Hepatocyte (in vitro differentiated cells): ENCODE data around the gene MGLL. TPM values are rescaled to one million over a fixed set of nuclear protein-coding genes. Genes with fewer than 3 reads are reported as not detected.
"Not testable (repeated sequence)": the region's sequence is repeated elsewhere in the genome, so short reads cannot be mapped to it uniquely, and the experiment has no call there.

ENCODE experiments used
- DNase-seq: peaks from one replicate; pipeline ENCODE4 v3.0.0-alpha.2; 2016; ENCODE audit warnings: low spot score
- H2AFZ ChIP-seq: fragments of 200-600 bp; sonication (generic); 2 replicates; pipeline ENCODE4 v1.6.0; 2016; ENCODE audit warnings: antibody characterized with exemption, mild to moderate bottlenecking
- H3K27ac ChIP-seq: fragments of 200-600 bp; sonication (generic); 2 replicates; pipeline ENCODE4 v1.5.1; 2016; ENCODE audit warnings: mild to moderate bottlenecking
- H3K27me3 ChIP-seq: fragments of 200-600 bp; sonication (generic); 2 replicates; pipeline ENCODE4 v1.6.1; 2016
- H3K36me3 ChIP-seq: fragments of 200-600 bp; sonication (generic); replicated peaks from 2 replicates; pipeline ENCODE4 v1.5.1; 2016; ENCODE audit warnings: low read depth; ENCODE audit not compliant: insufficient read depth
- H3K4me1 ChIP-seq: fragments of 200-600 bp; sonication (generic); 2 replicates; pipeline ENCODE4 v1.5.1; 2016; ENCODE audit warnings: mild to moderate bottlenecking, moderate library complexity; ENCODE audit not compliant: insufficient read depth
- H3K4me2 ChIP-seq: fragments of 200-600 bp; sonication (generic); 2 replicates; pipeline ENCODE4 v1.6.0; 2016
- H3K4me3 ChIP-seq: fragments of 200-600 bp; sonication (generic); 2 replicates; pipeline ENCODE4 v1.5.1; 2016; ENCODE audit warnings: mild to moderate bottlenecking
- H3K79me2 ChIP-seq: fragments of 200-600 bp; sonication (generic); 2 replicates; pipeline ENCODE4 v1.6.0; 2017; ENCODE audit warnings: mild to moderate bottlenecking
- H3K9me2 ChIP-seq: fragments of 200-600 bp; sonication (generic); replicated peaks from 2 replicates; pipeline ENCODE4 v1.6.0; 2017; ENCODE audit warnings: mild to moderate bottlenecking; ENCODE audit not compliant: insufficient read depth
- H3K9me3 ChIP-seq: fragments of 200-600 bp; sonication (generic); 2 replicates; pipeline ENCODE4 v1.5.1; 2016; ENCODE audit warnings: low read depth, mild to moderate bottlenecking
- H4K20me1 ChIP-seq: fragments of 200-600 bp; sonication (generic); 2 replicates; pipeline ENCODE4 v1.6.0; 2016; ENCODE audit warnings: mild to moderate bottlenecking; ENCODE audit not compliant: insufficient read depth, poor library complexity, severe bottlenecking
- CTCF ChIP-seq: fragments of 200-600 bp; sonication (generic); IDR thresholded peaks from 2 replicates; pipeline ENCODE4 v1.5.1; 2016; ENCODE audit warnings: antibody characterized with exemption, mild to moderate bottlenecking; ENCODE audit not compliant: poor library complexity
- EZH2 ChIP-seq: fragments of 200-600 bp; sonication (generic); IDR thresholded peaks from 2 replicates; pipeline ENCODE4 v1.6.1; 2016; ENCODE audit warnings: antibody characterized with exemption, mild to moderate bottlenecking, borderline replicate concordance
- EZH2phosphoT487 ChIP-seq: fragments of 200-600 bp; sonication (generic); IDR thresholded peaks from one replicate; pipeline ENCODE4 v1.6.1; 2018; ENCODE audit warnings: antibody characterized with exemption, mild to moderate bottlenecking, low read depth, moderate library complexity; ENCODE audit not compliant: unreplicated experiment, severe bottlenecking
- WGBS: methylation state at CpG from one replicate; pipeline ENCODE4 v1.1.6; 2016; ENCODE audit warnings: low lambda C conversion rate; ENCODE audit errors: missing lambda C conversion rate; 5-methylcytosine and 5-hydroxymethylcytosine counted together
- polyA plus RNA-seq: library from polyadenylated mRNA; unstranded; fragments of >200 nt; fragmentation: Nextera tagmentation; extraction: Ambion mirVana; gene quantifications from 2 replicates; pipeline ENCODE4 v1.2.1, GENCODE V29; 2016
- total RNA-seq: library from RNA; depleted of rRNA; stranded (reverse); fragments of >200 nt; gene quantifications from 2 replicates; pipeline ENCODE4 v1.2.3, GENCODE V29; 2014

MGLL gene
- total and polyA plus RNA-seq, 2 experiments from 2014 or later = 7.3 to 21.4 TPM

DNA sequence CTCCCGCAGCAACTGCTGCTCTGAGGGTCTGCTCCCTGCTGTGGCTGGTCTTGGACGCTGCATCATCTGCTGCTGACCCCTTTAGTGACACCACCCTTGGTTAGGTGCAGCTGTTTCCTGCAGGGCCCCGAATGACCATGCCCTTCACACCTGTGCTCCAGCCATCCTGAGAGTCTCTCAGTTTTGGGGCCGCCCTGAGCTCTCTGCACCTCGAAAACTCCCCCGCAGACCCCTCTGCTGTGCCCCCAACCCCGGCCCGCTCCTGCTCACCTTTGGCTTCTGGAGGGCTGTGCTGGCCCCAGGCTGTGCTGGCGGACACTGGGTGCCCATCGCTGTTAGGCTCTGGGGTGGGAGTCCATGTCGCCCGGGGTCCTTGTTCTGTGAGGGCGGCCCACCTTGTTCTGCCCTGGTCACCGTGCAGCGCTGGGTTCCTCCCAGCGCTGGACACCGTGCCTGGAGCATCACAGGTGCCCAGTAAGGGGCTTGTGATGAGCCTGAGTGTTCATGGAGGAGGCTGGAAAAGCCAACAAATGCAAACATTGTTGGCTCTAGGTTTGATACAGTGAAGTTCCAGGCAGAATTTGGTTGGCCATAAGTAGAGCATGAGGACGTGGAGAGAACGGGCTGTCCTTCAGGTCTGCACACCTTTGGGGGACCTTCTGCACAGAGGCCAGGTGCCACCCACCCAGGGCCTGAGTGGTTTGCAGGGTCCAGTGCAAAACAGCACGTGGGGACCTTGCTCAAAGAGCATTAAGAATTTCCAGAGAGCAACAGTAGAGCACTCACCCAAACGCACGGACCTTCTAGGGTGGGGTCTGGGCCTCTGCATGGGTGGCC, 137.2 kb downstream of the MGLL start:
- no peaks in the 10 kb centered on the region for H3K9me3 ChIP-seq
- 84% methylated on average over 16 of the region's 22 CpGs for WGBS
- H3K27me3 ChIP-seq = no peaks in the 10 kb centered on the region

GRCh38 chr3:127682561-127682960, 139.8 kb downstream of the MGLL start:
- Histone ChIP-seq H3K4me1 (no peaks in the 10 kb centered on the region), H3K4me3 (no peak overlapping the region), H4K20me1 (no peaks in the 10 kb centered on the region), H3K9me3 (no peaks in the 10 kb centered on the region), H3K36me3 (no peaks in the 10 kb centered on the region), H2AFZ (no peak overlapping the region), H3K27me3 (no peaks in the 10 kb centered on the region), H3K4me2 (no peak overlapping the region), H3K9me2 (no peaks in the 10 kb centered on the region), H3K27ac (no peak overlapping the region), H3K79me2 (no peaks in the 10 kb centered on the region)
- DNase-seq = no peak
- TF ChIP-seq EZH2phosphoT487 (no peak), CTCF (no peak), EZH2 (no peak)
- 79% methylated on average over 8 of the region's 8 CpGs for WGBS

More for the DNA sequence above, 137.2 kb downstream of the MGLL start:
- H3K79me2 ChIP-seq = no peaks in the 10 kb centered on the region
- no peaks in the 10 kb centered on the region for H3K36me3 ChIP-seq
- no peaks in the 10 kb centered on the region for H3K9me2 ChIP-seq
- no peak for DNase-seq
- H3K27ac ChIP-seq = no peak overlapping the region
- no peak overlapping the region for H3K4me2 ChIP-seq
- no peak overlapping the region for H3K4me3 ChIP-seq
- H4K20me1 ChIP-seq = no peaks in the 10 kb centered on the region
- TF ChIP-seq EZH2phosphoT487 = no peak
- no peak for TF ChIP-seq CTCF
- no peak for TF ChIP-seq EZH2
- peaks cover 14% of the 10 kb centered on the region for H3K4me1 ChIP-seq
- H2AFZ ChIP-seq = no peak overlapping the region

- not testable (repeated sequence) for H3K4me1 ChIP-seq, H3K27ac ChIP-seq, H3K36me3 ChIP-seq, H3K79me2 ChIP-seq, H3K4me2 ChIP-seq, H2AFZ ChIP-seq, H3K9me3 ChIP-seq, DNase-seq, H4K20me1 ChIP-seq, H3K4me3 ChIP-seq, H3K27me3 ChIP-seq, H3K9me2 ChIP-seq
- WGBS = 91% methylated on average over 6 of the region's 6 CpGs
Observed at GRCh38 chr3:127682175-127682554, 140.2 kb downstream of the MGLL start.

DNA sequence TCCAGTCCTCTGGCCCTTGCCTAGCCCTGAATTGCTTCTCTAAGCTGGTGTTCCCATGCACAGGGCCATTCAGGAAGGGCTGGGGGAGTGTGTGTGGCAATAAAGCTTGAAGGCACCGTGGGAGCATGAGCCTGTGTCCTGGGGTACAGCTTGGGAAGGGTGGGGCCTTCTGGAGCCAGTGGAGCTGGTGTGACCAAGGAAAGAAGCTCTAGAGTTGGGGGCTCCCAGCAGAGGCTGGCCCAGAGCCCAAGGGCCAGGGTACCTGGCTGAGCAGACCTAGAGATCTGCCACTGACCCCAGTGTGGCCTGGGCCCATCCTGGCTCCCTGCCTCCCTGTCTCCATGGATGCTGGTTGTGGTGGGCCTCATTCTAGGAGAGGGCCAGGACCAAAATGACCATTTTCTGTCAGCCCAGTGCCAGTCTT, 141.5 kb downstream of the MGLL start:
- H3K27ac ChIP-seq = no peak overlapping the region

More for the DNA sequence above, 141.5 kb downstream of the MGLL start:
- Histone ChIP-seq H3K9me3 (no peaks in the 10 kb centered on the region), H3K27me3 (no peaks in the 10 kb centered on the region), H3K4me1 (no peaks in the 10 kb centered on the region), H3K79me2 (no peaks in the 10 kb centered on the region), H3K4me2 (no peak overlapping the region), H2AFZ (no peak overlapping the region), H3K36me3 (no peaks in the 10 kb centered on the region), H3K4me3 (no peak overlapping the region), H3K9me2 (no peaks in the 10 kb centered on the region), H4K20me1 (no peaks in the 10 kb centered on the region)
- TF ChIP-seq CTCF (no peak), EZH2phosphoT487 (no peak), EZH2 (no peak)
- no peak for DNase-seq
- WGBS = 100% methylated on average over 1 of the region's 1 CpG
